ENCODE data around the gene SLC37A4.
A peak's percentile ranks its signal among the peaks of the same experiment; 100 is the strongest.
"Not testable (repeated sequence)": the region's sequence is repeated elsewhere in the genome, so short reads cannot be mapped to it uniquely, and the experiment has no call there.

SLC37A4 gene

GRCh38 chr11:119041821-119042514 lies 11.3 kb upstream of the SLC37A4 start:
- DNase-seq, result no peak

GRCh38 chr11:119039471-119039870 lies 8.8 kb upstream of the SLC37A4 start:
- DNase-seq, result not testable (repeated sequence)

- no peak for DNase-seq
Observed at GRCh38 chr11:119038884-119039283, 8.2 kb upstream of the SLC37A4 start.

- no peak for DNase-seq
Observed at GRCh38 chr11:119034813-119035212, 4.1 kb upstream of the SLC37A4 start.

GRCh38 chr11:119033421-119033820 lies 2.7 kb upstream of the SLC37A4 start:
- not testable (repeated sequence) for DNase-seq

- no peak for DNase-seq
Observed at GRCh38 chr11:119031912-119032280, 1.2 kb upstream of the SLC37A4 start.

- DNase-seq, result no peak
Observed at GRCh38 chr11:119030029-119030328, 698 bp downstream of the SLC37A4 start.

- DNase-seq, result no peak
Observed at GRCh38 chr11:119029340-119030028, 1.2 kb downstream of the SLC37A4 start.

- DNase-seq, result no peak
Observed at GRCh38 chr11:119029069-119029339, 1.7 kb downstream of the SLC37A4 start.

- no peak for DNase-seq
Observed at GRCh38 chr11:119028346-119029068, 2.2 kb downstream of the SLC37A4 start.

GRCh38 chr11:119027561-119028345 lies 2.9 kb downstream of the SLC37A4 start:
- no peak for DNase-seq

- DNase-seq, result no peak
Observed at GRCh38 chr11:119026970-119027369, 3.7 kb downstream of the SLC37A4 start.

GRCh38 chr11:119025978-119026766 lies 4.5 kb downstream of the SLC37A4 start:
- no peak for DNase-seq

- no peak for DNase-seq
Observed at GRCh38 chr11:119025541-119025940, 5.1 kb downstream of the SLC37A4 start.

GRCh38 chr11:119025099-119025473 lies 5.6 kb downstream of the SLC37A4 start:
- no peak for DNase-seq

- no peak for DNase-seq
Observed at GRCh38 chr11:119024430-119025098, 6.1 kb downstream of the SLC37A4 start.

GRCh38 chr11:119023741-119024140 lies 6.9 kb downstream of the SLC37A4 start:
- no peak for DNase-seq

GRCh38 chr11:119021631-119022030 lies 9.0 kb downstream of the SLC37A4 start:
- no peak for DNase-seq

- DNase-seq, result no peak
Observed at GRCh38 chr11:119019996-119020395, 10.7 kb downstream of the SLC37A4 start.

- DNase-seq, result peak; percentile 98
Observed at GRCh38 chr11:119018074-119018938, 12.4 kb downstream of the SLC37A4 start, which contains the start of the genes RPS25 and TRAPPC4. Gene RPS25 (minus strand): TSS chr11:119018343. CDS start chr11:119018284, 59 bp downstream. Gene TRAPPC4 (plus strand): TSS chr11:119018766. CDS start chr11:119018796, 30 bp downstream.

- not testable (repeated sequence) for DNase-seq
Observed at GRCh38 chr11:119017377-119017776, 13.3 kb downstream of the SLC37A4 start.

All from HCEC 1CT (cell line).